Ectodermal cell (in vitro differentiated cells): ENCODE results near the gene VSNL1.

Source experiments
- H3K27ac ChIP-seq: 2 replicates; pipeline ENCODE4 v1.7.0; 2013; ENCODE audit warnings: mild to moderate bottlenecking, low read depth, low read length; ENCODE audit not compliant: insufficient read depth, poor library complexity, severe bottlenecking
- H3K27me3 ChIP-seq: 2 replicates; pipeline ENCODE4 v1.7.0; 2013; ENCODE audit warnings: mild to moderate bottlenecking, low read length; ENCODE audit not compliant: insufficient read depth, control insufficient read depth, poor library complexity, severe bottlenecking
- H3K36me3 ChIP-seq: one replicate; pipeline ENCODE4 v1.7.0; 2013; ENCODE audit warnings: low read length; ENCODE audit not compliant: control insufficient read depth, insufficient read depth
- H3K4me1 ChIP-seq: one replicate; pipeline ENCODE4 v1.7.0; 2013; ENCODE audit warnings: low read length; ENCODE audit not compliant: control insufficient read depth, insufficient read depth
- H3K4me3 ChIP-seq: 2 replicates; pipeline ENCODE4 v1.7.0; 2013; ENCODE audit warnings: low read depth, low read length, control low read depth; ENCODE audit not compliant: insufficient read depth
- H3K9me3 ChIP-seq: 2 replicates; pipeline ENCODE4 v1.7.0; 2013; ENCODE audit warnings: mild to moderate bottlenecking, low read length, moderate library complexity; ENCODE audit not compliant: control insufficient read depth
- WGBS, 2 experiments: methylation state at CpG; one replicate each; pipeline ENCODE4 v1.1.7; 2013; ENCODE audit warnings: missing lambda C conversion rate in 2 of 2; 5-methylcytosine and 5-hydroxymethylcytosine counted together

Gene VSNL1

GRCh38 chr2:17542471-17542870, 2.0 kb downstream of the VSNL1 start:
- H3K27me3 ChIP-seq: peaks cover 36% of the 10 kb centered on the region
- WGBS, 2 experiments: 88 to 95% methylated on average over 2 of the region's 2 CpGs
- H3K27ac ChIP-seq: no peak overlapping the region
- peak overlapping the region; percentile 60 for H3K4me3 ChIP-seq
- no peaks in the 10 kb centered on the region for H3K9me3 ChIP-seq
- no peaks in the 10 kb centered on the region for H3K36me3 ChIP-seq
- no peaks in the 10 kb centered on the region for H3K4me1 ChIP-seq

DNA sequence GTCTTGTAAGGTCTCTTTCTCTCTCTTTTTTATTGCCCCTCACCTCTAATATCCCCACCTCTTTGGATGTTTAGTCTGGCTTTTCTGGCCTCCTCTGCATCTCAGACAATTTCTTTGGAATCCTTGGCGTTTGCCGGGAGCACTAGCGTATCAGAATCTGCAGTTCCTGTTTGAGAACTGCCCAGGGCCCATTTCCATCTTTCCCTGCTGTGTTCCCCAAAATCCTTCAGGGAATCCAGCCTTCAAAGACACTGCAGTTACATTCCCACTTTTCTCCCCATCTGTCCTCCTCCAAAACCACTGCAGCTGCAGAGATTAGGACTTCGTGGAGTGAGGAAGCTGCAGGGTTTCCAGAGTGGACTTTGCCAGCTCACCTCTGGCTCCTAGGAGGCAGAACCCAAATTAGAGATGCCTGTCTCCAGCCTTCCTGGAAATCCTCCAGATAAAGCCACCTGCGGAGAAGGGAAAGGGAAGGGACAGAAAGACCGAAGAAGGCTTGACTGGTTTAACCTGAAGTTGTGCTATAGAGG, 2.7 kb downstream of the VSNL1 start:
- Histone ChIP-seq H3K4me1 (no peaks in the 10 kb centered on the region), H3K4me3 (peak overlapping the region; percentile 11), H3K36me3 (no peaks in the 10 kb centered on the region), H3K27ac (peak overlapping the region; percentile 73), H3K27me3 (peaks cover 29% of the 10 kb centered on the region), H3K9me3 (no peaks in the 10 kb centered on the region)
- WGBS, 2 experiments: 9 to 12% methylated on average over 6 of the region's 6 CpGs

GRCh38 chr2:17543848-17544247, 3.4 kb downstream of the VSNL1 start:
- Histone ChIP-seq H3K27me3 (peaks cover 23% of the 10 kb centered on the region), H3K27ac (peak overlapping the region; percentile 73), H3K4me3 (peak overlapping the region; percentile 24), H3K36me3 (no peaks in the 10 kb centered on the region), H3K4me1 (no peaks in the 10 kb centered on the region), H3K9me3 (no peaks in the 10 kb centered on the region)

DNA sequence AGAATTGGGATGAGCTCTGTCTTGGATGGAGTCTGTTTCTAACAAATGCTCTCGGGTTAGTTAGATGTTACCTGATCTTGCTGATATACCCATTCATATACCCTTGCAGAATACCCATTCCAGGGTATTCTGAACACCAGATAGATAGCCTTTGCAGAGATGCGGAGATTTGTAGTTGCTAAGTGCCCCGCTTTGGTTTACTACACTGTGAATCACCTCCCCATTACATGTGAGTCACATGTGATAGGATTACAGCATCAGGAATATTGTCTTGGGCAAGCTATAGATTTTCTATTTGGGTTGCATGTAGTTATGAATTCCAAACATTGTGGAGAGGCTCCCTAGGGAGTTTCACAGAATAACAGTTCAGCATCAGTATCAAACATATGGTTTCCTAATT, 3.8 kb downstream of the VSNL1 start:
- Histone ChIP-seq H3K4me3 (peak overlapping the region; percentile 24), H3K27me3 (peaks cover 20% of the 10 kb centered on the region), H3K9me3 (no peaks in the 10 kb centered on the region), H3K4me1 (no peaks in the 10 kb centered on the region), H3K27ac (peak overlapping the region; percentile 73), H3K36me3 (no peaks in the 10 kb centered on the region)
- 26 to 34% methylated on average over 3 of the region's 3 CpGs for WGBS, 2 experiments

GRCh38 chr2:17545680-17546613, 5.5 kb downstream of the VSNL1 start:
- no peaks in the 10 kb centered on the region for H3K36me3 ChIP-seq
- H3K9me3 ChIP-seq: no peaks in the 10 kb centered on the region
- no peak overlapping the region for H3K27ac ChIP-seq
- peaks cover 14% of the 10 kb centered on the region for H3K27me3 ChIP-seq
- H3K4me3 ChIP-seq: no peak overlapping the region
- H3K4me1 ChIP-seq: no peaks in the 10 kb centered on the region
- 38 to 78% methylated on average over 1 to 3 of the region's 5 CpGs for WGBS, 2 experiments

GRCh38 chr2:17547237-17547636, 6.7 kb downstream of the VSNL1 start:
- Histone ChIP-seq H3K36me3 (no peaks in the 10 kb centered on the region), H3K27me3 (peaks cover 2% of the 10 kb centered on the region), H3K4me3 (no peak overlapping the region), H3K27ac (no peak overlapping the region), H3K9me3 (no peaks in the 10 kb centered on the region), H3K4me1 (no peaks in the 10 kb centered on the region)
- WGBS, 2 experiments: 86 to 90% methylated on average over 1 to 2 of the region's 2 CpGs

- H3K4me3 ChIP-seq: no peak overlapping the region
- H3K27me3 ChIP-seq: no peaks in the 10 kb centered on the region
- H3K9me3 ChIP-seq: no peaks in the 10 kb centered on the region
- H3K27ac ChIP-seq: no peak overlapping the region
- WGBS, 2 experiments: 60 to 68% methylated on average over 5 of the region's 5 CpGs
- no peaks in the 10 kb centered on the region for H3K36me3 ChIP-seq
- H3K4me1 ChIP-seq: no peaks in the 10 kb centered on the region
These were observed 7.2 kb downstream of the VSNL1 start for GRCh38 chr2:17547737-17548136.

GRCh38 chr2:17550907-17551306, 10.4 kb downstream of the VSNL1 start:
- peaks cover 5% of the 10 kb centered on the region for H3K4me1 ChIP-seq
- H3K4me3 ChIP-seq: no peak overlapping the region
- no peak overlapping the region for H3K27ac ChIP-seq
- H3K36me3 ChIP-seq: no peaks in the 10 kb centered on the region
- no peaks in the 10 kb centered on the region for H3K9me3 ChIP-seq
- no peaks in the 10 kb centered on the region for H3K27me3 ChIP-seq
- 93 to 100% methylated on average over 1 of the region's 2 CpGs for WGBS, 2 experiments

DNA sequence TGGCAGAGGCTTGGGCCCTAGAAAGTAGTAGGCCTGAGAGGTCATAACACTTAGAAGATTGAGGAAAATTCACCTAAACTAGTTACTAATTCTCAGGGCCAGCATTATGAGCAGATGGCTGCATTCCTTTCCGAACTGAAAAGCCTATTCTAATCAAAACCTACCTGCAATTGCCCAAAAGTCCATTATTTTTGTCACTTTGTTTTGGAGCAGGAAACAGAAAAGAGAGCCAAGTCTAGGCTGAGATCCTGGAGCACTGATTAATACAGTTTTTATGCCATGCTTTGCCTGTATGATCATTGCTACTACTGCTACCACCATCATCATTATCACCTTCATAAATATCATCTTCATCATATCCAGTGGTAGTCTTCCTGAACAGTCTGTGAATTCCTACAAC, 14.7 kb downstream of the VSNL1 start:
- peak overlapping the region; percentile 17 for H3K27ac ChIP-seq
- WGBS, 2 experiments: 84 to 92% methylated on average over 1 of the region's 1 CpG
- H3K27me3 ChIP-seq: no peaks in the 10 kb centered on the region
- H3K9me3 ChIP-seq: no peaks in the 10 kb centered on the region
- no peak overlapping the region for H3K4me3 ChIP-seq
- no peaks in the 10 kb centered on the region for H3K36me3 ChIP-seq
- H3K4me1 ChIP-seq: peaks cover 13% of the 10 kb centered on the region

GRCh38 chr2:17557596-17557995, 17.1 kb downstream of the VSNL1 start:
- WGBS, 2 experiments: 21 to 23% methylated on average over 5 of the region's 5 CpGs
- Histone ChIP-seq H3K36me3 (no peaks in the 10 kb centered on the region), H3K27me3 (no peaks in the 10 kb centered on the region), H3K4me1 (peaks cover 13% of the 10 kb centered on the region), H3K27ac (peak overlapping the region; percentile 79), H3K4me3 (no peak overlapping the region), H3K9me3 (no peaks in the 10 kb centered on the region)
